ENCODE results near the gene WBP2. TPM values are rescaled to one million over a fixed set of nuclear protein-coding genes. Genes with fewer than 3 reads are reported as not detected.

Gene WBP2
- 100 to 1,000 TPM; 106 to 122 TPM for total RNA-seq
- long read RNA-seq, transcript WBP2-209 (4 exons, 747 nt) = minor isoform, 7 of 135 reads
- long read RNA-seq, transcript WBP2-201 (8 exons, 1,944 nt) = major isoform, 44 of 135 reads
- long read RNA-seq, partial matches to known transcripts = 25 of 135 reads
- long read RNA-seq, other reads (novel, unspliced or antisense) = 55 of 135 reads

DNA sequence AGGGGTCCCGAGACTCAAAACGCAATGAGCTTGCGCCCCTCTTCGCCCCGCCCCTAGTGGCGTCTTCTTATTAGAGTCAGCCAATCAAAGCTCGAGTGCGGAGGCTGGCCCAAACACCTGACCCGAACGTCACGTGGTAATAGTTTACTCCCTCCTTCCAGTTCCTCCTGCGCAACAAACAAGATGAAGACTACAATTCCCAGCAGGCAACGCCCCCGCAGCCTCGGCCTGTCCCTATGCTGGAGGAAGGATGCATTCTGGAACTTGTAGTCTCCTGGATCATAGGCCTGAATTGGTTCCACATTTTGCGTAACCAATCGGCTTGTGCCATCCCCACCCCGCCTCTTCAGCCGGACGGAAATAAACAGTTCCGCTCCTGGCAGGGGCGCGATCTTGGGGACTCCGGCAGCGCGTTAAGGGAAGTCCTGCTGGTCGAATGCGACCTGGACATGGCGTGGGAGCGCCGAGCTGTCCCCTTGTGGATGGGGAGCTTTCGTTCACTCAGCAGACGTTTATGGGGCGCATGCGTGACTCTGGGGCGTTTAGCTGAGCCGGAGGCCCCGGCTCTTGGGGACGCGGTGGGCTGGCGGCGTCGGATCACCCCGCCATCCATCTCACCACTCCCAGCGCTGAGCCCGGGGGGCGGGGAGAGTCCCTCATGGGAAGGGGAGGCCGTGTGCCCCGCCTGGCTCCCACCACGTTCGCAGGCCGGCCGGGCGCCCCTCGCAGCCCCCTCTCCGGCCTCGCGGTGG lies at the start of gene WBP2:
WBP2 (minus strand) TSS at position 26 of the 752 bp plus-strand sequence. CDS start 38 bp downstream, outside the sequence.
- intact Hi-C loops (cut with DNase I) = loop anchor here in 1 of 2 donors (2.0 kb wide), 1 partner anchor 71 kb away; the partner anchor contains the start of gene UNK
- ATAC-seq (peak; percentile 93 to 95), DNase-seq (peak; percentile 99)

DNA sequence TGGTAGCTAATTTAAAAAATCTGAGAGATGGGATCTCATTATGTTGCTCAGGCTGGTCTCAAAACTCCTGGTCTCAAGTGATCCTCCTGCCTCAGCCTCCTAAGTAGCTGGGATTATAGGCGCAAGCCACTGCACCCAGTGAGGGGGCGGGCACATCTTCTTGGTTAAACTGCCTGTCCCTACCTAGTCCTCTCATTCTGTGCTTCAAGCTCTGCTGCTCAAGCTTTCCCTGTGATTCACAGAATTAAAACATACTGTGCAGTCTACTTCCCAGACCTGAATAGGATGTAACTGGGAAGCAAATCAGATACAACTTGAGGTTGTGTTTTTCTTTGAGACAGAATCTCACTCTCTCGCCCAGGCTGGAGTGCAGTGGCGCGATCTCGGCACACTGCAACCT lies 47.3 kb upstream of the WBP2 start:
- intact Hi-C loops (cut with DNase I) = no loop called here
- DNase-seq (no peak), ATAC-seq (no peak)

DNA sequence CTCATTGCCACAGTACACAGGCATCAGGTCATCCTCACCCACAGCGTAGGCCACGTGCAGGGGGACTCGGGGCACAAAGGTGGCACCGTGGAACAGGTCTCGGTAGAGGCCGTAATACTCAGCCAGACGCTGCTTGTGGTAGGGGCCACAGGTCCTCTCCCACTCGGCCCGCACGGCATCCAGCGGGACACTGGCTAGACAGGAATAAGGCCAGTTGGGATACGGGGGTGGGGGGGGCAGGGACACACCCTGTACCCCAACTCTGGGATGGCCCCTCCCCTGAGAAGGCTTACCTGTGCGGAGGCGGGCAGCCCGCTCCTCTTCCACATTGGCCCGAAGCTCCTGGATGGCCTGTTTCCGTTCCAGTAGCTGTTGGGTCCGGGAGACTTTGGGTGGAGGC lies 46.6 kb upstream of the WBP2 start:
- DNase-seq = no peak
- no peak for ATAC-seq
- intact Hi-C loops (cut with DNase I) = no loop called here

DNA sequence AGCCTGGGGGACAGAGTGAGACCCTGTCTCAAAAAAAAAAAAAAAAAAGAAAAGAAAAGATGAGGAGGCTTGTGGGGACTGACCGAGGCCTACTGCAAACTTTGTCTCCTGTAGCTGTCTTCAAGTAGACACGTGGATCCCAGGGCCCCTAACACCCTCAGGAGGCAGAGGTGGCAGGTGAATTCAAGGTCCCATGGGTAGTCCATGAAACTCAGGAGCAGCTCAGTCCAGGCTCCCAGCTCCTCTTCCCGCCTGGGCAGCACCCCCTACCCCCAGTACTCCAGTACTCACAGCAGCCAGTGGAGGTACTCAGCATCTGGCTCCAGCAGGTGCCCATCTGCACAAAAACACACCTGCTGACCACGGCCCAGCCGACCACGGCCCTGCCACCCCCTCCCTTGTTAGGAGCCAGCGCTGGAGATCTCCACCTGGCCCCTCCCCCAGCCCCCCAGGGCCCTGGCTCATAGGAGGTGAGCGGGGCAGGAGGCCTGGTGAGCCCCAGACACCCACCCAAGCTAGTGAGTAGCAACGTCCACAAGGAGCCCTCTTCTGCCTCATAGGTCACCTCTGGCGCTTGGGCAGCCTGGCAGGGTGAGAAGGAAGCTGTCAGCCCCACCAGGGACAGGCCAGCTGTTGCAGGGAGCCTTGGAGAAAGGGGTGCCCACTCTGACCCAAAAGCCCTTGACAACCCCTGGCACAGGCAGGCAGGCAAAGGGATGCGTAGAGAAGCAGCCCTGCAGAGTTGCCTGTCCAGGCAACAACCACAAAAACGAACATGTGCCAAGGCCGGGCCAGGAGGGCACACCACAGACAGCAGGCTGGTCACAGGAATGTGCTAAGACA lies 45.8 kb upstream of the WBP2 start:
- intact Hi-C loops (cut with DNase I) = no loop called here
- ATAC-seq (no peak), DNase-seq (no peak)

DNA sequence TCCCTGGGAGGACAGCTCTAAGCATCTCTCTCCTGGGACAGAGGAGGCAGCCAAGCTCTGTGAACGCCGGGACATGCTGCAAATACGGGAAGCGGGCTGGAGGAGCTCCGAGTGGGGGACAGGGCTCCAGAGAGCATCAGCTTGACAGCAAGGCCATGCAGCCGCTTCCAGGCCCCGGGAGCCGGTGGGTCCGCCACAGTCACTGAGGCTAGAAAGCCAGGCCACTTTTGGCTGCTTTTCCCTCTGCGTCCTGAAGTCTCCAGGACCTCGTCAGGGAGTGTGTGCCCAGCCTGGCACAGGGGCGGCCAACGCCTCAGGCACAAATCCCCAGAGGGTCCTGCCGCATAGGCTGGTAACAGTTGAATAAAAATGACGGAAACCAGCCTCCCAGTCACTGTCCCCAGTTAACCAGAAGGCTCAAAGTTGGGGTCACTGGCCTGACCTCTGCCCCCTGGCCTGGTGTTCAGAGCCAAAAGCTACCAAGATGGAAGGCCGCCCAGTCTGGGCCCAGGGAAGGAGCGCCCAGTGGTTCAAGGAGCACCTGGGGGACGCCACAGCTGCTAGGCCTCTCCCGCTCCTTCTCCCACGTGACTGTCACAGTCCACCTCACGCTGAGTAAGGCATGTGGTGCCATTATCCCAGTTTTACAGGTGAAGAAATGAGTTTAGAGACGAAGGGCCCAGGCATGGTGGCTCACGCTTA lies 44.8 kb upstream of the WBP2 start:
- intact Hi-C loops (cut with DNase I) = loop anchor here in 1 of 2 donors (10.0 kb wide), 1 partner anchor 135 kb away; the partner anchor contains the start of gene GALK1
- DNase-seq = no peak
- no peak for ATAC-seq

DNA sequence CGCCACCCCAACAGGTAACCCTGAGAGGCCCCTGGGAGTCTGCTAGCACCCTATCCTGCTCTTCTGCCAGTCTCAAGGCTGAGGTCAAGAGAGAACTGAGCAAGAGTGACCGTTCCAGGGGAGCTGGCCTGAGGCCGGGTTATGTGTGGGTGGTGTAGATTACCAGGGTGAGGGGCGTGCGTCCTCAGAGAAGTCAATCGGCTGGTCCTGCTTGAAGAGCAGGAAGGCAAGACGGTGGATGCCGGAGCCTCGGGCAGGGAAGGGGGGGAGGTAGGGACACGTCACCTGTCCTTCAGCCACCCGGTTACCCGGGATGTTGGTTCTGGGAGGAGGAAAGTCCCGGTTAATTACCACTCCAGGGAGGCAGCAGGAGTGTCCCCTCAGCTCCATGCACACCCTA lies 44.2 kb upstream of the WBP2 start:
- no peak for ATAC-seq
- no peak for DNase-seq
- intact Hi-C loops (cut with DNase I) = loop anchor here in 1 of 2 donors (10.0 kb wide), 1 partner anchor 135 kb away; the partner anchor contains the start of gene GALK1

DNA sequence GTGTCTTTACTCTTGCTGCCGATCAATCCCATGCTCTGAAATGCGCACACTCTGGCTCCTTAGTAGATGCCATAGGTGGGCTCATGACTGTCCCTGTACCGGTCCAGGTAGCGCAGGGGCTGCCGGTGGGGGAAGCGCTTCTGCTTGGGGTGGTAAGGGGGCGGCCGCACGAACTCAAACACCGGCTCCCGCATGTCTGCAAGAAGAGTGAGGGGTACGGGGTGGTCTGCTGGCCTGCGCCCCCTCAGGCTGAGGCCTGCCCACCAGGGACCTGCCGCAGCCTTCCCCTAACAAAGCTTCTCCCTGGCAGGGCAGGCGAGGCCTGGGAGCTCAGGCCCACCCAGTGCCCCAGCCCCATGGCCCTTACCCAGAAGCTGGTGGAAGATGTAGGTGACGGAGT lies 43.7 kb upstream of the WBP2 start:
- intact Hi-C loops (cut with DNase I) = loop anchor here in 1 of 2 donors (10.0 kb wide), 1 partner anchor 134 kb away; the partner anchor contains the start of gene GALK1
- DNase-seq = no peak
- ATAC-seq = no peak

DNA sequence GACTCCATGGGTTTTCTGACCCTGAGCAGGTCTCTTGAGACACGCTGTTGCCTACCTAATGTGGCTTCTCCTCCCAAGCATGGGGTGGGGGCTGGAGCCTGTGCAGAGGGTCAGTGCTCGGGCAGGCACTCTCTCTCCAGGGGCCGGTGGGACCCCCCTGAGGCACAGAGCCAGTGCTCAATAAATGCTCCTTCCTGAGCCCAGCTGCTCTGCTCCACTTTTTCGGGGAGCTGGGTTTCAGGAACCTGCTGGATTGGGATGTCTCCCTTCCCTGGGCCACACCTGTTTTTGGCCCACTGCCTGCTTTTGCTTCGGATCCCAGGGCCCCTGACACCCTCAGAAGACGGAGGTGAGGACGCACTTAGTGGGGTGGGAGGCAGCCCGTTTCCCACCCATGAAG lies 42.9 kb upstream of the WBP2 start:
- no peak for DNase-seq
- intact Hi-C loops (cut with DNase I) = loop anchor here in 1 of 2 donors (10.0 kb wide), 1 partner anchor 133 kb away; the partner anchor contains the start of gene GALK1
- ATAC-seq = no peak

DNA sequence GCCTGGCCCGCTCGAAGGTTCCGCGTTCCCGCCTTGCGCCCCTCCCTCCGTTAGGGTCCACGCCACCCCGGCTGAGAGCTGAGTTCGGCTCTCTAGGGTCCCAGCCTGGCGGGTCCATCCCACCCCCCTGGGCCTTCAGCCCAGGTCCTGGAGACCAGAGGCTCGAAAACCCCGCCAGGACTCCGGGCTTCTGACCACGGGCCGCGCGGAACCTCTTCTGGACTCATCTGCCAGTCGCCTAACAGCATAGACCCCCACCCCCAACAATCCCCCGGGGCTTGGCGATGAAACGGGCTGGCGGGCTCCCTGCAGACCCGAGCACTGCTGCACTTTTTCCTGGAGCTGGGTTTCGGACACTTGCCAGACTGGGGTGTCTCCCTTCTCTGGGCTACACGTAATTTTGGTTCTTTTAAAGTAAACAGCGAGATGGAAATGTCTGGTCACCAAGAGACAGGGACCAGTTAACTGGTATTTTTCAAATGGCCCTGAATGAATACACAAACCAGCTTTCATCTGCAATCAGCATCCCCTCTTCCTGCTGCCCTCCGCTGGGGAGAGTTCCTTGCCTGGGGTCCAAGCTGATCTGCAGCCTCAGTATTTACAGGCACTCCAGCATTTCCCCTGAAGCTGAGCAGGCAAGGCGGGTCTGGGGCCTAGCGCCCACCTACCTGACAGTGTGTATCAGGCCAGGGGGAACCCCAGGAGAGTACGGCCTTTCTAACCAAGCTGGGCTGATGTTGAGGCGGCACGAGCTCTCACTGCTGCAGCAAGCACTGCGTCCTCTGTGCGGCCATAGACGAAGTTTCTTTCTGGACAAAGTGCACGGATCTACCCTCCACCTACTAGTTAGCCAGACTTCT lies 42.3 kb upstream of the WBP2 start:
- DNase-seq = no peak
- intact Hi-C loops (cut with DNase I) = loop anchor here in 1 of 2 donors (10.0 kb wide), 1 partner anchor 133 kb away; the partner anchor contains the start of gene GALK1
- no peak for ATAC-seq

DNA sequence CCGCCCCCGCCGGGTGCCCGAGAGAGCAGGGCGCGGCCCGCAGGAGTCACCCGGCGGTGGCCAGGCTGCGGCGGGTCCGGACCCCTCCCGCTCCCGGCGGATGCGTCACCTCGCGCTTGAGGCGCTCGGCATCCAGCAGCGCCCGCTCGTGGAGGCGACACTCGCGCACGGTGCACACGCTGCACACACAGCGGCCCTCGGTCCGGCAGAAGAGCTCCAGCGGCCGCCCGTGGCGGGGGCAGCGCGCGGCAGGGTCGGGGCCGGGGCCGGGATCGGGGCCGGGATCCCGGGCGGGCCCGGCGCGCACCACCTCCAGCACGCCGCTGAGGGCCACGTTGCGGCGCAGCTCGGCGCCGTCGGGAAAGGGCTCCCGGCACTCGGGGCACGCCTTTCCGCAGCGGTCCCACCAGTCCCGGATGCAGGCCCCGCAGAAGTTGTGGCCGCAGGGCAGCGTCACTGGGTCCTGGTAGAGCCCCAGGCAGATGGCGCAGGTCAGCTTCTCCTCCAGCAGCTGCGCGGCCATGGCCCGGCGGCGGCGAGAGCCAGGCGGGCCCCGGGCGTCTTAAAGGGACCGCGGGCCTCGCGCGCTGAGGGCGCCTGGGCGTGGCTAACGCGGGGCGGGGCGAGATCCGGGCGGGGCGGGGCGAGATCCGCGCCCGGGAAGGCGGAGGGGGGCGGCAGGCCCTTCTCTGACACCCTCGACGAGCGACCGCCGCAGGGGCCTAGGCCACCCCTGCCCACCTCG lies 41.5 kb upstream of the WBP2 start, which contains the start of gene TRIM65:
TRIM65 (minus strand) TSS at position 537 of the 745 bp plus-strand sequence; CDS start at position 523, 14 bp downstream.
- ATAC-seq = peak; percentile 85 to 91
- intact Hi-C loops (cut with DNase I) = loop anchor here in 1 of 2 donors (10.0 kb wide), 1 partner anchor 132 kb away; the partner anchor contains the start of gene GALK1
- peak; percentile 92 for DNase-seq

DNA sequence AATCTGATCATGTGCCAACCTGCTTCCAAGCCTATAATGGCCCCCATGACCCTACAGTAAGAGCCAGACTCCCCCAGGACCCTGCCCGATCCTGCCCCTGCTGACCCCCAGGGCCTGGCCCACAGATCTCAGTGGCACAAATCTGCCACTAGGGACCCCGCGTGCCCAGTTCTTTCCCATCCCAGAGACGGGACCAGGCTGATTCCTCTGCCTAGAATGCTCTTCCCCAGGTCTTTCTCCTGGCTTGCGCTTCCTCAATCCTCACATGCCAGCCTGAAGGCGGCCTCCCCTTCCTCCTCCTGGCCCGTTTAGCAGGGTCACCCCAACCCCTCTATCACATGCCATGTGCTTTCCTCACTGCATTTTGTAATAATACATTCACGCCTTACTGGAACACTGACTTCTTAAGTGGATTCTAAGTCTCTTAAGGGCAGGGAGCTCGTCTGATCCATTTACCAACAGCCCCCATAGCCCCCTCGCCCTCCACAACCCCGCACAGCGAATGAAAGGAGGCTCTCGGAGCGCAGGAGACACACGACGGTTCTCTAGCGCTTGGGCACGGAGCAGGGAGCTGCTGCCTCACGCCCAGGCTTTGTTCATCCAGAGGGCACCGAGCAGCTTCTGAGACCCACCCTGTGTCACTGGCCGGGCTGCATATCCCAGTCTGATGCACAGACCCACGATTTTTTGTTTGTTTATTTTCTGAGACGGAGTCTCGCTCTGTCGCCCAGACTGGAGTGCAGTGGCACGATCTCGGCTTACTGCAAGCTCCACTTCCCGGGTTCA lies 40.4 kb upstream of the WBP2 start:
- DNase-seq = no peak
- ATAC-seq = no peak
- intact Hi-C loops (cut with DNase I) = loop anchor here in 1 of 2 donors (10.0 kb wide), 1 partner anchor 131 kb away; the partner anchor contains the start of gene GALK1

DNA sequence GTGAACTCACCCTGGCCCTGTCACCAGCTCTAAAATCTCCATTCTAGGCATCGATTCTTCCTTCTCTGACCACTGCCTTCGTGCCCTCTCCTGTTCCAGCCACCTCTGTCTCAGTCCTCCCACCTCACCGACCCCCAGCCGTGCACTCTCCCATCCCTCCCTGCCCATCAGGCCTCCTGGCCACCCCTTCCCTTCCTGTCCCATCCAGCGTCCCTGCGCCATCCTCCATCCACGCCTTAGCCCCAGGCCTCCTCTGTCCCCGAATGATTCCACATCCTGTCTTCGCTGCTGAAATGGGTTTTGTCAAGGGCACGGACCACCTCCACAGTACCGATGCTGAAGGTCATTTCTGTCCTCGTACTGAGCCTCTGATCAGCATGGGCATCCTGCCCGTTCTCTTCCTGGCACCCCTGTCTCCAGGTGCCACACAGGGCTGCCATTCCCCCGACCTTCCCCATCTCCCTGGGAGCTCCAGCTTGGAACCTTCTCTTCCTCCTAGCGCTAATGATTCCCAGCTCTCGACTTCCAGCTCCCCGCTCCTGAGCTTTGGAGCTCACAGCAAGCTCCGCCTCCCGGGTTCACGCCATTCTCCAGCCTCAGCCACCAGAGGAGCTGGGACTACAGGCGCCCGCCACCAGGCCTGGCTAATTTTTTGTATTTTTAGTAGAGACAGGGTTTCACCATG lies 39.1 kb upstream of the WBP2 start:
- intact Hi-C loops (cut with DNase I) = loop anchor here in 1 of 2 donors (10.0 kb wide), 1 partner anchor 129 kb away; the partner anchor contains the start of gene GALK1
- DNase-seq (no peak), ATAC-seq (no peak)

DNA sequence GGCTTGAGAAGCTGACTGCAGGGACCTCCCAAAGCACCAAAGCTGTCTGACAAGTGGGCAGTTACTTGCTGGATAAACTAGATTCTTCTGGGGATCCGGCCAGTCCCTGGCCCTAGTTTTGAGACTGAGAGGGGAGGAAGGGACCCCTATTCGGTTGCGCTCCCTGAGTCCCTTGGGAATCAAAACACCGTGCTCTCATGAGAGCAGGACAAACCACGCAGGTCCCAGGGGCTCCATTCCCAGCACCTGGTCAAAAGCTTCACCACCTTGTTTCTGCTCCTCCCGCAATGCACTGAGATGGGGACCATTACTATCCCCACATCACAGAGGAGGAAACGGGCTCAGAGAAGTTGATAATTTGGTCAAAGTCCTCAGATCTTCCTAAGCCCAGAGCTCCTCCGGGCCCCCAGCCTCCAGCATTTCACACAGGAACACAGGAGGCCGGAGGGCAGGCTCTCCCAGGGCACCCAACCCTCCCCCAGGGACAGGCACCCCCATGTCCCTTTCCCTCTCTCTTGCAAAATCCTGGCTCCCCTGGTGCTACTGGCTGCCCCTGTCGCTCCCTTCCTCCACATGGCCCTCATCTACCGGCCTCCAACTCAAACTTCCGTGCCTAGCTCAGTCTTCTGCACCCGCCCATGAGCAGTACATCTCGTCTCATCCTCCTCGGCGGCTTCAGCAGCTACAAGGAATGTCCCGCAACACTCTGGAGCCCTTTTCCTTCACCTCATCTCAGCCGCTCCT lies 38.3 kb upstream of the WBP2 start:
- DNase-seq = no peak
- intact Hi-C loops (cut with DNase I) = loop anchor here in 1 of 2 donors (10.0 kb wide), 1 partner anchor 129 kb away; the partner anchor contains the start of gene GALK1
- no peak for ATAC-seq

DNA sequence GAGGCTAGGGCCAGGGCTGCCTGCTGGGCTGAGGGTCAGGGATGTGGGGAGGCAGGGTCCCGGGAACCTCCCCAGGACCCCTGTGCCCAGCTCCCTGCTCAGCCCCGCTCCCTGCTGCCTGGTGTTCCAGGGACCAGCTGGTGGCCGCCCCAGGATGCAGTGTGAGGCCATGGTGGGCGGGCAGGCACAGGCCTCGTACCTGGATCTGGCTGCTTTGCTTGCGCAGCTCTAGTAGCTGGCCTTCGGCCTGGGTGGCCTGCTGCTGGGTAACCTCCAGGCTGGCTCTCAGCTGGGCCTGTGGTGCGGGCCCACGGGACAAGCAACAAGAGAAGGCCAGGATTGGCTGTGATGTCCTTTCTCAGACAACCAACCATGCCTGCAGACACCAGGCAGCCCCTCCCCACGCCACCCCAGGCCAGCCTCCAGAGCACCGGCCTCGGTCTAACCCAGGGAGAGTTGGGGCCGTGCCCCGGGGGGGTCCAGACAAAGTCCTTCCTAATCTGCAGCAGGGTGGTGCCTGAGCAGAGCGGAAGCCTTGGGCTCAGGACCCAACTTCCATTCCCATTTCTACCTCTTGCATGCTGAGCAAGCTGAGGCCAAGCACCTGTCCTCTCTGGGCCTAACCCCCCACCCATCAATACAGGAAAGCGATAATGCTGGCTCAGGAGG lies 37.6 kb upstream of the WBP2 start:
- intact Hi-C loops (cut with DNase I) = loop anchor here in 1 of 2 donors (10.0 kb wide), 1 partner anchor 128 kb away; the partner anchor contains the start of gene GALK1

More for the DNA sequence above, 37.6 kb upstream of the WBP2 start:
- ATAC-seq = no peak
- no peak for DNase-seq
